GM18951 (cell line): ENCODE results near the gene WIPF3.
"Not testable (repeated sequence)": the region's sequence is repeated elsewhere in the genome, so short reads cannot be mapped to it uniquely, and the experiment has no call there.

Experiments
- POLR2A ChIP-seq: IDR thresholded peaks from 4 replicates; pipeline ENCODE4 v1.6.1; 2011; ENCODE audit warnings: mild to moderate bottlenecking; ENCODE audit not compliant: insufficient read length, insufficient read depth; ENCODE audit errors: extremely low read depth
- in situ Hi-C: fragments of 300-500 bp; cut with MboI; formaldehyde crosslinking; loops from one replicate; pipeline ENCODE4 v1.12.0; 2022; ENCODE audit warnings: low sequenced_read_pairs, mixed read lengths, inconsistent platforms; ENCODE audit not compliant: unreplicated experiment

Gene WIPF3

DNA sequence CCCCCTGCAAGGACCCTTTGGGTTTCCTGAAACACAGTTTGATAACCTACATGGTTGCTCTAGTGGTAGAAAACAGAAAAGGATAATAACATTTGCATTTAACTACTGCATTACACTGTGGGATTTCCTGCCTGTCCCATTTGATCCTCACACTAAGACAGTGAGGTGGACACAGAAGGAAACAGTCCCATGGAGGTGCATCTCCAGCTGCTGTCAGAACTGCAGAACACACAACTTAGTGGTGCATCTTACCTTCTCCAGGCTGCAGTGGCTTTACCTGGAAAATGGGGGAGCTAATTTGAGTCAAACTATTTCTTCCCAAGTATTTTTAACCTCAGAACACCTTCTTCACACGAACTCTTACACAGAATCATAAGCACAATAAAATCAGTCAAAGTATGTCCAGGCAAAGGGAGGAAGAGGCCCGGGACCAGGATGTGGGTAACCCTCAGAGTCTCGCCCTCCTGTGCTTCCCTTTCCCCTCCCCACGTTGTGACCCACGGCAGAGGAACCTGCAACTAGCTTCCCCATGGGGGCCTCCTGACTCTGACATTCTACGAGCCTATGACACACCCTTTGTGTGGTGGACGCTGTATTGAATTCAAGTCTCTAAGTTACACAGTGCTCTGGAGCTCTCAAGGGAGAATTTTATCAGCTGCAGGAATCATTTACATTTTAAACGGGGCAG is 149.6 kb downstream of the WIPF3 start:
- no peak for TF ChIP-seq POLR2A
- in situ Hi-C loops: no loop called here

DNA sequence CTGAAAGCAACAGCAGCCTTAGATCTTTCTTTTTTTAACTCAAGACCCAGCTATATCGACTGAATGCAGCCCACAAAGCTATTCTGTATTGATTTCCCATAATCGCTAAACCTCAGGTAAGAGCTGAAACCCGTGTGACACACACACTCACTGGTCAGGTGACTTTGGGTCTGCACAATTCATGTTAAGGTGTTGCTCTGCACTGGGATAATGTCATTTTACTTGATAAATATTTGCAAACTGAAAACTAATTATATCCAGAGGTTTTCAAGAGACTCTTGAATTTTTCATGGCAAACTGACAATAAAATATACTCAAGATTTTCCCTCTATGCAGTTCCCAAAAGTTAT is 150.2 kb downstream of the WIPF3 start:
- in situ Hi-C loops: no loop called here
- TF ChIP-seq POLR2A: no peak

DNA sequence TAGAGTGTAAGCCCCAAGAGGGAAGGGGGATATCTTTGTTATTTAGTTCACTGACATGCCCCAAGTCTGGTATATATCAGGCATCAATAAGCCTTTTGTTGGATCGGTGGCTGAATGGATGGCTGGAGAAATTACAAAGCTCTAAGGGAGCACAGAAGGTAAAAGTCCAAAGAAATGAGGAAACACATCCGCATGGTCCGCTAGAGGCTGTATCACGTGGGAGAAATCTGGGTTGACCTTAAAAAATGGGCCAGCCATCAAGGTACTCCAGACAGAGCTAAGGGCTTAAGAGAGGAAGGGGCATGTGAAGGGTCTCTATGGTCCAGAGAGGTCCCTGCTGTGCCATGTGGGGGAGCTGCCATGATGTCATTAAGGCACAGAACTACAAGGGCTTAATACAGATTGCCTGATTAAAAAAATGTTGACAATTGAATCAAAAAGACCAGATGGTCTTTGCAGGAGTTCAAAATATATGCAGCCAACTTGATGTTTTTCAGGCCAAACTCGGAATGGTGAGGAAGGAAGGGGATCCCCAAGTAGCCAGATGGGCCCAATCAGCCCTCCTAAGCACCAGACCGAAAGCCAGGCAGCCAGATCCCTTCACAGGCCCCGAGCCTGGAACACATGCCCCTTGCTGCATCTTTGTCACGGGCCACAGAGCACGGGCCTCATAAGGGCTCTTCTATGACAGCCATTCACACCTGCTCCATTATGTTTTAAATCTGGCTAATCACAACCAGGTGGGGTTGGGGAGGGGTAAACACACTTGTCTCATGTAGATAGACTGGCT is 151.4 kb downstream of the WIPF3 start:
- no peak for TF ChIP-seq POLR2A

DNA sequence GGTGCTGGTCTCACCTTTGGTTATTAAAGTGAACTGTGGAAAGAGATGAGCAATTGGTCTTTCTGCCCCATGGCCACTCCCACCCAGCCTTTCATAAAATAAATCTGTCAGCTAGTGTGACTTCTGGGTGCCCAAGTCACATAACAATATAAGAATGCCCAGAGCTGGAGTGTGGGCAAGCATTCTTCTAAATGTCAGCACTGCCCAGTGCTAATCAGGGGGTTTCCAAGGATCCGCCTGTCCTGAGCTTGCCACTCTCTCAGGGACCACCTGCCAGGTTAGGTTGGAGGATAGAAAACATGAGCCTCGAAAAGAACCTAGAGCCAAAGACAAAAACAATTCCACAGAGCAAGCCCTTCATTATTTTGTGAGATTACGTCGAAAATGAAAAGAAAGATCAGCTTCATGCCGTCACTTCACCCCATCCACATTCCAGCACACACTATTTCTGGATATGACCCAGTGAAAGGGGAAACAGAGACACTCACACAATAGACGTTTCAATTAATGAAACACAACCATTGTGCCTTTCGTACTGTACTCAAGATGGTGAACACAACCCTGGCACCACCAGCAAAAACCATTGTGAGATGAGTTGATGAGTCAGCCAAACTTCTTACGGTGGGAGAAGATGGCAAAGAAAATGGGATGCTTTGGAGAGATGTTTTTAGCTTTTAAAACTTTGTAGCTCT is 152.5 kb downstream of the WIPF3 start:
- TF ChIP-seq POLR2A: no peak
- in situ Hi-C loops: no loop called here

More for the DNA sequence above, 151.4 kb downstream of the WIPF3 start:
- in situ Hi-C loops: no loop called here

DNA sequence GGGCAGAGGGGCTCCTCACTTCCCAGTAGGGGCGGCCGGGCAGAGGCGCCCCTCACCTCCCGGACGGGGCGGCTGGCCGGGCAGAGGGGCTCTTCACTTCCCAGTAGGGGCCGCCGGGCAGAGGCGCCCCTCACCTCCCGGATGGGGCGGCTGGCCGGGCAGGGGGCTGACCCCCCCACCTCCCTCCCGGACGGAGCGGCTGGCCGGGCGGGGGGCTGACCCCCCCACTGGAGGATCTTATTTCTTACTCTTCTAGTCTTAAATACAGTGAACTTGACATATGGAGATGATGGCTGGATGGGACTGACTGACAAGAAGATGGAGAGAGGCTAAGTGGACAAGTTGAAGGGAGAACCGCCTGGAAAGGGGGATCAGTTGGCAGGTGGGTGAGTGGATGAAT is 155.3 kb downstream of the WIPF3 start:
- in situ Hi-C loops: not testable (repeated sequence)

GRCh38 chr7:29962035-29962434 is 155.7 kb downstream of the WIPF3 start:
- in situ Hi-C loops: no loop called here
- TF ChIP-seq POLR2A: no peak

DNA sequence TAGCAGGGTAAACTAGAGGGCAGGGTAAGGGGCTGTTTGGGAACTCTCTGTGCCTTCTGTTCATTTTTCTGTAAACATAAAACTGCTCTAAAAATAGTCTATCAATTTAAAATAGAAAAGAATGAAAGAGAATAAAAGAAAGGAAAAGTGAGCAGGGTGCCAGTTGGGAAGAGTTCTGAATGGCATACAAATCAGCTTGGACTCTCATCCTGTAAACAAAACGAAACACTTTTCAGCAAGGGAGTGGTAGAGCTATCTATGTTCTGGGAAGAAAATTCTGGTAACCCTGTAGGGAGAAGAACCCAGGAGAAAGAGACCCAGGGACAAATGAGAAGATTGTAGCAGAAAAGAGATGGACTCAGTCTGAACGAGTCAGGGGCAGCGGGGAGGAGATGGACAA is 158.7 kb downstream of the WIPF3 start:
- in situ Hi-C loops: no loop called here
- TF ChIP-seq POLR2A: no peak
